HG03342 (cell line): ENCODE measurements around the gene CACNG4.

Source experiments
- ATAC-seq: cut with Tn5 transposase; IDR thresholded peaks from one replicate; pipeline ENCODE4 v1.9.1; 2021; ENCODE audit warnings: mild to moderate bottlenecking, moderate library complexity; ENCODE audit not compliant: unreplicated experiment

Gene CACNG4

GRCh38 chr17:66943484-66943883 lies 21.0 kb upstream of the CACNG4 start:
- ATAC-seq, result no peak

DNA sequence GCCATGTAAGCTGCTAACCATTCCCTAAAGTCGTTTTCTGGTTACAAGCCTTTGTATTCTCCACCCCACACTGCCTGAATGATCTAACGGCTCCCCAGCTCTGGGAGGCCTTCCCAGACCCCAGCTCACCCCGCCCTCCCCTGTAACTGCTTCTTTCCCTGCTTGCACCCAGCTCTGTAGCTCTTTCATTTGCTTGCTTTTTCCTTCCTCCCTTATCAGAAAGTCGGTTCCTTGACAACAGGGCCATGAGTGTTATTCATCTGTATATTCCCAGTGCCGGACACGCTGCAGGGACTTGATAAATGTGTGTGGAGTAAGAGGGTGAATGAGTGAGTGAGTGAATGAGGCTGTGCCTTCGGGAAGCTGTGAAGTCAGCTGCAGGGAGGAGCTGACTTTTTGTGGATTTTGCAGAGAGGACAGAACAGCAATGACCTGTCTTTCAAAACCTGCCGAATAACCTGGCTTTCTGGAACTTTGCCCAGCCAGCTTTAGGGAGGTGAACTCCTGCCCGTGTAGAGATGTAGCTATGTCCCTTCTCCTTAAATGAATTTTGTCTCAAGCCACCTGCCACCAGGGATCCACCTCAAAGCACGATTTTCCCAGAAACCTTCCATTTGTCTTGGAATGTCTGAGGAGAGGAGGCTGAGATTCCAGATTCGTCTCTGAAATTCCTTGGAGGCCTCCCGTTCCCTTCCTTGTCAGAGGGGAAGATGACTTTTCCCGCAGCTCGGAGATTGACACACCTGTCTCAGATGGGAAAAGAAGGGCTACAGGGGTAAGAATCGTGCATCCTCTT lies 20.0 kb upstream of the CACNG4 start:
- ATAC-seq, result no peak

- no peak for ATAC-seq
Measured at GRCh38 chr17:66945147-66945835, 19.2 kb upstream of the CACNG4 start.

- no peak for ATAC-seq
Measured at GRCh38 chr17:66946251-66946650, 18.3 kb upstream of the CACNG4 start.

- ATAC-seq, result no peak
Measured at GRCh38 chr17:66947311-66947710, 17.2 kb upstream of the CACNG4 start.

DNA sequence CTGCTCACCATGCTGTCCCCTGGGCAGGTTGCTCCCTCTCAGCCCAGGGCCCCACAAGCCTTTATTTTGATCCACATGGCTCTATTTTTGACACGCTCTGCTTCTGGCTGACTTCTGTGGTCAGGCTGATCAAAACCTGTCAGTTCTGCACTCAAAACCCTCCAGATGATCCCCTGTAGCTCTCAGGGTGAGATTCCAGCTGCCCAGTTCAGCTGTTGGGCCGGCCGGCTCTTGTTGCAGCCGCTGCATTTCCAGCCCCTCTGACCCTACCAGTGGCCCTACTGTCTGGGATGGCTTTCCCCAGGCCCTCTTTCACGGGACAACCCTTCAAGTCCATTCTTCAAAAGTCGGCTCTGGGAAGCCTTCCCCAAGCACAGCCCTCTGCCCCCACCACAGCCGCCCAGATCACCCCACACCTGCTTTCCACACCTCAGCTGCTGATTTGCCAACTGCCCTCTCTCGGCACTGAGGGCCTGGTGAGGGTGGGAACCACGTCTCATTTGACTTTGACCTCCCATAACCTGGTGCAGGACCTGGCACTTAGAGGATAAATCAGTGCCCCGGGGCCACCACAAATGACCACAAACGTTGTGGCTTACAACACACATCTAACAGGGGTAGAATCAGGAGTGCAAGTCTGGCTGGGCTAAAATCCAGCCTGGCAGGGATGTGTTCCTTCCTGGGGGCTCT lies 16.3 kb upstream of the CACNG4 start:
- no peak for ATAC-seq

- ATAC-seq, result no peak
Measured at GRCh38 chr17:66949501-66949900, 15.0 kb upstream of the CACNG4 start.

DNA sequence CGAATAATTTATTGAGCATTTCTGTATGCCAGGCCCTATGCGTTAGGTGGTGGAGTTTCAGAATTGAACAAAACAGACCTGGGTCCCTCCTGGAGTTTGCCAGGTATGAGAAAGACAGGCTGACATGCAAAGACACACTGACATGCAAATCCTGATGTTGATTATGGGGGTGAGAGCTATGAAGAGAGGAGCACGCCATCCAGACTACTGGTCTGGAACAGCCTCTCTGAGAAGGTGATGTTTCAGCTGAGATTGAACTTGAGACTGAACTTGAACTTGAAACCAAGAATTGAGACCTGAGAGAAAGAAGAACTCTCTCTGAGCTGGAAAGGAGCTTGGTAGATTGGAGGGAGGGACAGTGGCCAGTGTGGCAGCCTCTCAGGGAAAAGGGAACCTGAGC lies 14.2 kb upstream of the CACNG4 start:
- ATAC-seq, result no peak

- ATAC-seq, result no peak
Measured at GRCh38 chr17:66950886-66951604, 13.5 kb upstream of the CACNG4 start.

GRCh38 chr17:66951605-66951953 lies 12.9 kb upstream of the CACNG4 start:
- no peak for ATAC-seq

- ATAC-seq, result no peak
Measured at GRCh38 chr17:66952031-66952524, 12.4 kb upstream of the CACNG4 start.

GRCh38 chr17:66952681-66953629 lies 11.6 kb upstream of the CACNG4 start:
- no peak for ATAC-seq

GRCh38 chr17:66953630-66954020 lies 10.9 kb upstream of the CACNG4 start:
- no peak for ATAC-seq

- no peak for ATAC-seq
Measured at GRCh38 chr17:66954632-66955031, 9.9 kb upstream of the CACNG4 start.

DNA sequence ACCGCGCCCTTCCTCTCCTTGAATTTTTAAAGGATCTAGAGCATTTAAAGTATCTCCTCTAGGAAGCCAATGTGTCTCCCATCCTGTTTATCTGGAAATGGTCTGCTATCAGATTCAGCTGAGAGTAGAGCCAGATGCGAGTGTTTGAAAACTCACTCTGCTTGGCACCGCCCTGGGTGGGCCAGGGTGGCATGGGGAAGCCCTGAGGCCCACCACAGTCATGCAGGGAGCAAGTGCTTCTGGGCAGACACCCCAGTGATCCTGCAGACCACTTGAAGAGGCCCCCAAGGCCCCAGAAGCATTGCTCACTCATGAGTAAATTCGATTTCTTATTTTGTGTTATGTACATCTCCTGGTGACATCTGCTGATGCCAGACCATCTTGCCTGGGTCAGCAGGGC lies 8.7 kb upstream of the CACNG4 start:
- ATAC-seq, result no peak

GRCh38 chr17:66956941-66957340 lies 7.6 kb upstream of the CACNG4 start:
- ATAC-seq, result no peak

GRCh38 chr17:66957343-66957742 lies 7.2 kb upstream of the CACNG4 start:
- ATAC-seq, result no peak

DNA sequence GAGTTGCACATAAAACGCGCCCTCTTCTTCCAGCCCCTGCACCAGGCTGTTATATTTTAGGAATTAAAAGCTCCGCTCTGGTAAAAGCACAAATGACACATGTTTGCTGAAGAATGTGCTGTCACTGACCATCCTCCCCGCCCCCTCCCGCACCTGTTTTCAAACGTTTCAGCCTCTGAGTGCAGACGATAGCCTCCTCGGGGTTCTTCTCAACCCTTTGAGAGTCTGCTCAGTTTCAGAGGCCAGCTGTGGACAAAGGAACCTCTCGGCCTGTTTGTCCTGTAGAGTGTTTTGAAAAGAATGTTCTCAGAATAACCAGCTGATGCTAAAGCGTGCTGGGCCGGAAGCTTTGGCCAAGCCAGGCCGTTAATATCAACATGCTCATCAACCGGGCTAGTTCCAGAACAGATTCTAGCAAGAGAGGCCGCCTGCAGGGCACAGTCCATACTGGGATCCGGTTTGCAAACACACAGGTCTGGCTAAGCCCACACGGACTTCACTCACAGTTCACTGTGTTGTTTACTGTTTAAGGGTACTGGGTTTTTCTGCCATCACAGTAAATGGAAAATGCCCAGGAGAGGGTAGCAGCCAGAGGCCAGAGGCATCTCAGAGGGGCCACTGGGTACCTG lies 6.4 kb upstream of the CACNG4 start:
- no peak for ATAC-seq

DNA sequence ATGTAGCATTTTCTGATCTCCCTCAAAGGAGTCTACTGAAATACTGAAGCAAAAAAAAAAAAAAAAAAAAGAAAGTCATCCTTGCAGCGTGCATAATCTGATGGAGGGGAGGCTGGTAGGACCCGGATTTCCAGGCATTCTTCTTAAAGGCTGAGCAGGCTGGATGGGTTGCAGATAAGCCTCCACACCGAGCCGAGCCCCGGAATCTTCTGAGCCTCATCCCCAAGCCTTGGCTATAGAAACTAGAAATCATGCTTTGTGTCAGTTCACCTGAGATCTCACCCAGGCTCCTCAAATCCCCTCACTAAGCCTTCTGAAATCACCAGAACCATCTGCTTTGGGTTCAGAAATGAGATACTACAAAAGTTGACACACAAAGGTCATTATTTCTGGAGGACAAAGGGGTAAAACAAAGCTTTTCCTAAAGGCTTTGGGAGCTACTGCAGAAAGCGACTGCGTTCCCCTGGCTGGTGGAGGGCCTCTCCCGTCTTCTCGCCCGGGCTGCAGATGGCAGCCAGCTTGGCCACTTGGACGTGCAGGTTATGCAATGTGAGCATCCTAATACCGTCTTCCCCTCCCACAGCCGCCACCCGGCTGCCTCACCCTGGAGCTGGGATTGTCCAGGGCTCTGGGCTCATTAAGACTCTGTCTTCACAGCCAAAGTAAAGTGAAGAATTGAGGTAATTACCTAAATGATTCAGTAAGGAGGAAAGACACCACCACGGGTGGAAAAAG lies 4.7 kb upstream of the CACNG4 start:
- no peak for ATAC-seq
